Activated CD8-positive, alpha-beta memory T cell treated with anti-CD3 and anti-CD28 coated beads, Interleukin-2, amount 50 U/mL, for 24 hours (primary cell): ENCODE measurements around the gene CA10.

ENCODE experiments used
- DNase-seq: peaks from one replicate; pipeline ENCODE4 v3.0.0-alpha.2; 2020; ENCODE audit errors: extremely low read depth

CA10 gene

GRCh38 chr17:51817955-51818354 lies 340.6 kb downstream of the CA10 start:
- DNase-seq = no peak

DNA sequence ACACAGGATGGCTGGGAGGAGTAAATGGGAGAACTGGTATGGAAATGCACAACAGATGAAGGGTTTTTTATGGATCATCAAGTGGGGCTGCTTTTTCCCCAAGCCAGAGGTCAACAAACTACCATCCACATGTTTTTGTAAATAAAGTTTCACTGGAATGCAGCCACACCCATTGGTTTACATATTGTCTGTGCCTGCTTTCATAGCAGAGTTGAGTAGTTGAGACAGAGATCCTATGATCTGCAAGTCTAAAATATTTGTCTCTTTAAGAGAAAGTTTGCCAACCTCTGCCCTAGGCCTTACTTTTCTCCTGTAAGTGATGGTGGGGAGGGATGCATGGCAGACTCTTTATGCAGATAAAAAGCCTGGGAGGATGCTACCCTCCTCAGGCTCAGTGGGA lies 341.4 kb downstream of the CA10 start:
- no peak for DNase-seq

DNA sequence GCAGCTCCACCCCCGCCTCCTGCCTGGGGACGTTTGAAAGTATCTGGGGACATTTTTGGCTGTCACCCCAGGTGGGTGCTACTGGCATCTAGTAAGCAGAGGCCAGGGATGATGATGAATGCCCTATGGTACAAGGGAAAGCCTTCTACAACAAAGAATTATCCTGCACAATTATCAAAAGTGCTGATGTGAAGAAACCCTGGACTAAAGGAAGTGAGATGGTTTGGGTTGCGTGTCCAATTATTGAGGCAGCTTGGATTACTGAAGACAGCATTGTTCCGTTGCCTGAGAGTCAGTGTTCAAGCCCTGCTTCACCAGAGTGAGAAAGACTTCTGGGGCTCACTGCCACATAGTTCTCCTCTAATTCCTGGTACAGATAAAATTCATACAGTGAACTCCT lies 343.4 kb downstream of the CA10 start:
- DNase-seq = no peak

GRCh38 chr17:51814521-51814920 lies 344.0 kb downstream of the CA10 start:
- no peak for DNase-seq

- DNase-seq = no peak
Measured at GRCh38 chr17:51813784-51814174, 344.7 kb downstream of the CA10 start.

GRCh38 chr17:51813140-51813783 lies 345.3 kb downstream of the CA10 start:
- DNase-seq = no peak

DNA sequence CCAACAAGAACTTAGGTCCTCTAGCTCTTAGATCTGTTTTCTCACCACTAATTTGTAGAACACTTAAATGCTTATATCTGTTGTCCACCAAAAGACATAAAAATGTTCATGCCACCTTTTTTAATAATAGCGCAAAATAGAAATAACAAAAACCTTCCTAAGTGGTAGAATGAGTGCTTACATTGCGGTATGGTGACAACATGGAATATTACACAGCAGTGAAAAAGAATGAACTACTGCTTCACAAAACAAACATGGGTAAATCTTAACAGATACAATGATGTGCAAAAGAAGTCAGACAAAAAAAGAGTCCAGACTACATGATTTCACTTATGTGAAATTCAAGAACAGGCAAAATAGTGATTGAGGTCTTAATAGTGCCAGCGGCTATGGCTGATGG lies 351.1 kb downstream of the CA10 start:
- DNase-seq = no peak

DNA sequence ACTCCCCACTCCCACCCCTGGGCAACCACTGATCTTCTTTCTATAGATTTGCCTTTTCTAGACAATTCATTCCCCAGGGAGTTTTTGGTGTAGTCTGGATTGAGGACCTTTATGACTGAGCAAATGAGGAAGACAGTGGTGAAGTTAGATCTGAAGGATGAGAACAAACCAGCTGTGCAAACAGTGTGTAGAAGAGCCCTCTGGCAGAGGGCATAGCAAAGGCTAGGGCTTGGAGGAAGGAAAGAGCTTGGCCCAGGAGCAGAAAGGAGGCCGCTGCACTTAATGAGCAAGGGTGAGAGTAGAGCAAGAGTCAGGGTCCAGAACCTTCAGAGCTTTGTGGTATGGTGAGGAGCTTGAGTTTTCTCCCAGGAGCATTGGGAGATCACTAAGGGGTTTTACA lies 352.7 kb downstream of the CA10 start:
- DNase-seq = no peak

DNA sequence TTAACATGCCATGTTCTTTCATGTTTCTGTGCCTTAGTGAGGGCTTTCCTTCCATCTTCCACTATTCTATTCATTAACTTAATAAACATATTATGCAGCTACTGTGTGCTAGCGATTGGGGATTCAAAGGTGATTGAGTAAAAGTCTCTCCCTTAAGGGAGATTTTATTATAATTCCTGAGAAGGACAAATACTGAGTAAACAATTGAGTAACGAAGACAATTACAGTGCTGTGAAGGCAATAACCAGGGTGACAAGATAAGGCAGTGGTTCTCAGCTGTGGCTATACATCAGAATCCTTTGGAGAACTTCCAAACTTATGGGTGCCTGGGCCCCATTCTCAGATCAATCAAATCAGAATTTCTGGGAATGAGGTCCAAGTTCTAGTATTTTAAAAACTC lies 353.3 kb downstream of the CA10 start:
- DNase-seq = no peak

- DNase-seq = no peak
Measured at GRCh38 chr17:51803161-51803560, 355.4 kb downstream of the CA10 start.

- no peak for DNase-seq
Measured at GRCh38 chr17:51802544-51802943, 356.0 kb downstream of the CA10 start.

DNA sequence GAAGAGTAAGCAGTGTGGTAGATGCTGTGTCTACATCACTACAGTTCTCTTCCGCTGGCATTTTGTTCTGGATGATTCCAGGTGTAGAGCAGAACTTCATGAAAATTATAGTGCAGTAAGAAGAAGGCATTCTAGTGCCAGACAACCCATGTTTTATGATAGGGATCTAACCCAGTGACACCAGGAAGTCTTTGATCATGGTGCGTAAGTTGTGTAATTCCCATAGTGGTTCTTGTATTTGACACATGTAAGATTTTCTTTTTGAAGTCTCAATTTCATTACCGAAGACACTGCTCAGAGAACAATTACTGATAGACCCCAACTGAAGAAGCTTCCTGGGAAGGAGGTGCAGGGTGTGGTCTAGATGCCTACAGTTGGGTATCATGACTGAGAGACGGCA lies 356.9 kb downstream of the CA10 start:
- no peak for DNase-seq

- DNase-seq = no peak
Measured at GRCh38 chr17:51799981-51800380, 358.5 kb downstream of the CA10 start.

GRCh38 chr17:51799240-51799639 lies 359.3 kb downstream of the CA10 start:
- DNase-seq = no peak

DNA sequence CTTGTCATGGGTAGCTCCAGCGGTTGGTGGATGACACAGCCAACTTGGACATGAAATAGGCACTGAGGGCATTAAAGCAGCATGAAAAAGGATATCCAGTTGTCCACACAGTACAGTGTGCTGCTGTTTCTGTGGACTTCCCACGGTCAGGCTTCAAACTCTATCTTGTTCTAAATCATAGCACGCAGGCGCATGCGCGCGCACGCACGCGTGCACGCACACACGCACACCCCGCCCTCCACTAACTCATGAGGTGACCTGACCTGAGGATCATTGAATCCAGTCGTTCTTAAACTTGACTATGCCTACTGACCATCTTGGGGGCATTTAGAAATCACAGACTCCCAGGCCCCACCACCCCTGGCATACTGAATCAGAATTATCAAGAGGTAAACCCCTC lies 361.4 kb downstream of the CA10 start:
- no peak for DNase-seq

- DNase-seq = no peak
Measured at GRCh38 chr17:51796026-51796425, 362.5 kb downstream of the CA10 start.

- no peak for DNase-seq
Measured at GRCh38 chr17:51795401-51795800, 363.1 kb downstream of the CA10 start.

GRCh38 chr17:51794466-51794865 lies 364.0 kb downstream of the CA10 start:
- DNase-seq = no peak

DNA sequence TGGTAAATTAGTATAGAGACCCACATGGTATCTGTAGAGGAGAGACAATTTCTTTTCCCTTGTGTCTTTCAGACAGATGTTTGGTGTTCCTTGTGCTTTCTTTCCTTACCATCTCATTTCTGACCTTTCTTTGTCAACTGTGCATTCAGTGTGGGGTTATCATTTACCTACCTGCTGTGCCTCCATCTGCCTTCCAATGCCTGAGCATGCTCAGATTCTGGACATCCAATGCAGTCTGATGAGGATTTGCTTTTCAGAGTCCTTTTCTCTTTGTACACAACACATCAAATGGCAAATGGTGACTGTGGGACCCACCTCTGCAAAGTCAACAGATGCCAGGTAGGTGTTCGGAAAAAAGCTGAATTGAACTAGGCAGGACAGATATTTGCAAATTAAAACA lies 364.8 kb downstream of the CA10 start:
- DNase-seq = no peak

DNA sequence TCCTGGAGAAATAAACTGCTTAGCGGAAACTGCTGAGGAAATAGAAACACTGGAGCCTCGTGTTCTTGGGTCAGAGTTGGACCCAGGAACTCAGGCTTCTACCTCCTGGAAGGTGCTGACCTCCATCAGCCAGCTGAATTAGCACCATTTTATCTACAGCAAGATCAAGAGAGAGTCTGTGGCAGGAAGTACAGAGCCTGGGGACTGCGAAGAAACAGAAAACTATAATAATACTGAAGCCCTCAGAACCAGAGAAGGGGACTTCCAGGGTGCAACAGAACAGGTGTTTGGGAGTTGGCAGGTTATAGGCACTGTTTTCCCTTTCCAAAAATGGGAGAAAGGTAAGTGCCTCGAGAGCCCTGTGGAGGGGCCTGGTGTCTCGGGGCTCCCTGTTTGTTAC lies 379.7 kb downstream of the CA10 start:
- DNase-seq = no peak

DNA sequence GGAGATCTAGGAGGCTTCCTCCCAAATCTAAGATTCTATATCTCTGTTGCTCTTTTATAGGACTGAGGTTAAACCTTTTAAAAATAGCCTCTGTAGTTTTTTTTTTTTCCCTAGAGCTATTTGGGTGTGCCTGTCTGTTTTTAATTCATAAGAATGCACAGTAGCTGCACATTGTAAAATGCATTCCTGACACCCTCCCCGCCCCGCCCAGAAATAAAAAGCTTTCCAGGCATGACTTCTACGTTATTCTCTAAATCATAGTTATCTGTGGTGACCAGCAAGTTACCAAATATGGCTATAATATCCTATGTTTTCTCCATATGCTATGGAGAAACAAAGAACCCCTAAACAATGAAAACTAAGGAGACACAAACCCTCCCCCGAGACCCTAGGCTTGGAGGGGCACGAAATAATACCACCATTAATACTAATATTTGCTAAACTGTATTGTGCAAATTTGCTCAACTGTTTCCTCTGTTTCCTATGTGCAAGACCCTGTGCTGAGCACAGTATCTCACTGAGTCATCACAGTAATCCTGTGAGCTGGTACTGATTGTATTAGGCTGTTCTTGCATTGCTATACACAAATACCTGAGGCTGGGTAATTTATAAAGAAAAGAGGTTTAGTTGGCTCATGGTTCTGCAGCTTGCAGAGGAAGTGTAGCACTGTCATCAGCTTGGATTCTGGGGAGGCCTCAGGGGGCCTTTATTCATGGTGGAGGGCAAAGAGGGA lies 388.3 kb downstream of the CA10 start:
- DNase-seq = no peak

GRCh38 chr17:51769231-51769630 lies 389.3 kb downstream of the CA10 start:
- no peak for DNase-seq

DNA sequence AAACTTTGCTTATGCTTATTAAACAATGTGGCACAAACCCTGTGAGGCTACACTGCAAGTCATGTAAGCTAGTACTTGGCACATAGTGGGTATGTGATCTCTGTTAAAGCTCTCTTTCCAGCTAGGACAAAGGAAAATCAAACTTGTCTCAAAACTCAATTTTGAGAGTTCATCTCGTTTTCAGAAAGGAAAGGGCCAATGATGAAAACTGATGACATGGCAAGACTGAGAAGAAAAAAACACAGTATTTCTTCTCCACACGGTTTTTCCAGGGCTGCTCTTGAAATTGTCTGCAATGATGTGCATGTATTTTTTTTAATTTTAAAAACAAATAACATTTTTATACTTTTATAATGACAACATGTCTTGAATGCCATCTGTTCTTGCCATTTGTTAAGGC lies 389.8 kb downstream of the CA10 start:
- no peak for DNase-seq

DNA sequence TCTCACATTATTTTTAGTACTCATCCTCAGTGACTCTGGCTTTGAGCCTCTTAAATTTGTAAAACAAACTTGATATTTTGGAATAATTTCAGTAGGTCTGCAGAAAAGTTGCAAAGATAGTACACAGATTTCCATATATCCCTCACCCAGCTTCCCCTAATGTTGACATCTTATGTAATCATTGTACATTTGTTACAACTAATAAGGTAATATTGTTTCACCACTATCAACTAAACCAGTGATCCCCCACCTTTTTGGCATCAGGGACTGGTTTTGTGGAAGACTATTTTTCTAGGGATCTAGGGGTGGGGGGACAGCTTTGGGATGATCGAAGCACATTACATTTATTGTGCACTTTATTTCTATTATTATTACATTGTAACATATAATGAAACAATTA lies 391.2 kb downstream of the CA10 start:
- DNase-seq = no peak
